ENCODE data around the gene BLID.

- TF ChIP-seq POLR2A (IDR thresholded peaks at IDR 0.05) = no peak
- no peak for TF ChIP-seq POLR2AphosphoS5 (IDR thresholded peaks at IDR 0.05)
Measured at GRCh38 chr11:122141725-122142124, 25.7 kb upstream of the BLID start.

Measured in suprapubic skin (tissue), 4 donors.